ENCODE results near the gene SLC24A2.

Gene SLC24A2

DNA sequence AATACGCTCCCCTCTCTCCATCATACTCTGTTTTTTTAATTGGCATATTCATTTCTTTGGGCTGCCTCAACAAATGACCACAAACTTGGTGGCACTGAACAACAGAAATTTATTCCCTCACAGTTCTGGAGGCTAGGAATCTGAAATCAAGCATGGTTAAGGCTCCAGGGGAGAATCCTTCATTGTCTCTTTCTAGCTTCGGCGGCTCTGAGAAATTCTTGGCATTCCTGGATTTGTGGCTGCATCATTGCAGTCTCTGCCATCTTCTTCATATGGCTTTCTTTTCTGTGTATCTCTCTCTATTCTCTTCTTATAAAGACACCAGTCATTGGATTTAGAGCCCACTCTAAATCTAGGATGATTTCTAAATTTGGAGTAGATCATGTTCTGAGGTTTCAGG is 10.9 kb upstream of the SLC24A2 start:
- H3K79me2 ChIP-seq (ENCODE audit: low read length): no peaks in the 10 kb centered on the region
- H4K20me1 ChIP-seq (ENCODE audit: insufficient read depth, low read length): no peaks in the 10 kb centered on the region
- H3K27me3 ChIP-seq (replicated peaks; ENCODE audit: insufficient read depth, low read length): no peaks in the 10 kb centered on the region
- H3K27ac ChIP-seq (ENCODE audit: low read length): no peak overlapping the region
- H3F3A ChIP-seq (ENCODE audit: insufficient read depth, low read length): no peaks in the 10 kb centered on the region
- no peak overlapping the region for H3K4me3 ChIP-seq (ENCODE audit: low read length)
- H3K9me3 ChIP-seq (replicated peaks; ENCODE audit: insufficient read depth, low read length): no peaks in the 10 kb centered on the region
- H3K4me2 ChIP-seq (ENCODE audit: low read depth, low read length): no peak overlapping the region
- H3K9me2 ChIP-seq (replicated peaks; ENCODE audit: insufficient read depth, low read length): no peaks in the 10 kb centered on the region
- DNase-seq: no peak
- no peak overlapping the region for H3K9ac ChIP-seq (ENCODE audit: low read length)
- H2AFZ ChIP-seq (ENCODE audit: low read length): no peak overlapping the region
- H3K4me1 ChIP-seq (ENCODE audit: low read length): no peaks in the 10 kb centered on the region
- H3K36me3 ChIP-seq (replicated peaks; ENCODE audit: insufficient read depth, low read length): no peaks in the 10 kb centered on the region
- TF ChIP-seq CTCF (IDR thresholded peaks at IDR 0.05; ENCODE audit: low read length) (no peak), EZH2phosphoT487 (IDR thresholded peaks at IDR 0.05; ENCODE audit: low read length) (no peak), EZH2 (optimal IDR thresholded peaks at IDR 0.05; ENCODE audit: low read depth, low read length) (no peak)

DNA sequence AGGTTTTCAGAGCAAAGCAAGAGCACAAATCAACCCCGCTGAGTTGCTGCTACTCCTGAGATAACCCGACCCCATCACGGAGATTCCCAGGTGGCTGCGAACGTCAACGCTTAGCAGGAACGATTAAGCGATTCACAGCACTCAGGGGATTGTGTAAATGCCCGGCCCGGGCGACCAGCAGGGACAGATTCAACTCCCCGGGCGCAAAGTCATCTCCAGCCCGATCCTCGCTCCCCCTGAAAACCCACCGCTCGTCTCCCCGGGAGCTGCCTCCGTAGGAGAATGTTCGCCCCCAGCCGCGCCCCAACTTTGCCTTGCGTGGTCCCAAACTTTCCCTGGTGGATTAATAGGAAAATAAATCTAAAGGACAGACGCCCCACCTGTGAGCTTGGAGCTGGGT is 685 bp downstream of the SLC24A2 start:
- no peaks in the 10 kb centered on the region for H3K4me1 ChIP-seq (ENCODE audit: low read length)
- H3K4me3 ChIP-seq (ENCODE audit: low read length): no peak overlapping the region
- H3K9ac ChIP-seq (ENCODE audit: low read length): no peak overlapping the region
- no peak overlapping the region for H2AFZ ChIP-seq (ENCODE audit: low read length)
- no peak overlapping the region for H3K27ac ChIP-seq (ENCODE audit: low read length)
- H3K4me2 ChIP-seq (ENCODE audit: low read depth, low read length): no peak overlapping the region
- H3K27me3 ChIP-seq (replicated peaks; ENCODE audit: insufficient read depth, low read length): no peaks in the 10 kb centered on the region
- H3K79me2 ChIP-seq (ENCODE audit: low read length): no peaks in the 10 kb centered on the region
- no peak for TF ChIP-seq EZH2 (optimal IDR thresholded peaks at IDR 0.05; ENCODE audit: low read depth, low read length)
- TF ChIP-seq CTCF (IDR thresholded peaks at IDR 0.05; ENCODE audit: low read length): no peak
- no peak for TF ChIP-seq EZH2phosphoT487 (IDR thresholded peaks at IDR 0.05; ENCODE audit: low read length)
- H3K36me3 ChIP-seq (replicated peaks; ENCODE audit: insufficient read depth, low read length): no peaks in the 10 kb centered on the region
- no peaks in the 10 kb centered on the region for H4K20me1 ChIP-seq (ENCODE audit: insufficient read depth, low read length)
- no peak for DNase-seq
- no peaks in the 10 kb centered on the region for H3K9me2 ChIP-seq (replicated peaks; ENCODE audit: insufficient read depth, low read length)
- H3F3A ChIP-seq (ENCODE audit: insufficient read depth, low read length): no peaks in the 10 kb centered on the region
- no peaks in the 10 kb centered on the region for H3K9me3 ChIP-seq (replicated peaks; ENCODE audit: insufficient read depth, low read length)

DNA sequence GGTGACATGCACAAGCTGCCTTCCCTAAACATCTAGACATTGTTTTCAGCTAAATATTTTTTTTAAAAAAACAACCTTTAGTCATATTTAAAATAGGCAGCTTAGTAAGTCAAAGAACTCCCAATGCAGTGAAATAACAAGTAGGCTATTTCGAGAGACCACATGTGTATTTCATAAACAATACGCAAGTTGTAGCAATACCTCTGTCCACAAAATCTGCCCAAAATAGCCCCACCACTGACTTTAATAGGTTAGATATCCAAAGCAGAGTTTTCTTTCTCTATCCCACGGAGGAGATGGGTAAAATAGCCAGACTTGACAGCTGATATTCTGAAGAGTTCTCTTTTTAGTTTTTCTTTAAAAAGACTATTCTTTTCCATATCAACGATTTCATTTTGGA is 1.2 kb downstream of the SLC24A2 start:
- Histone ChIP-seq H3K9me3 (replicated peaks; ENCODE audit: insufficient read depth, low read length) (no peaks in the 10 kb centered on the region), H2AFZ (ENCODE audit: low read length) (no peak overlapping the region), H3K4me2 (ENCODE audit: low read depth, low read length) (no peak overlapping the region), H3K4me1 (ENCODE audit: low read length) (no peaks in the 10 kb centered on the region), H3K9ac (ENCODE audit: low read length) (no peak overlapping the region), H3K79me2 (ENCODE audit: low read length) (no peaks in the 10 kb centered on the region), H4K20me1 (ENCODE audit: insufficient read depth, low read length) (no peaks in the 10 kb centered on the region), H3K36me3 (replicated peaks; ENCODE audit: insufficient read depth, low read length) (no peaks in the 10 kb centered on the region), H3F3A (ENCODE audit: insufficient read depth, low read length) (no peaks in the 10 kb centered on the region), H3K4me3 (ENCODE audit: low read length) (no peak overlapping the region), H3K27ac (ENCODE audit: low read length) (no peak overlapping the region), H3K27me3 (replicated peaks; ENCODE audit: insufficient read depth, low read length) (no peaks in the 10 kb centered on the region), H3K9me2 (replicated peaks; ENCODE audit: insufficient read depth, low read length) (no peaks in the 10 kb centered on the region)
- TF ChIP-seq EZH2 (optimal IDR thresholded peaks at IDR 0.05; ENCODE audit: low read depth, low read length) (no peak), CTCF (IDR thresholded peaks at IDR 0.05; ENCODE audit: low read length) (no peak), EZH2phosphoT487 (IDR thresholded peaks at IDR 0.05; ENCODE audit: low read length) (no peak)
- no peak for DNase-seq

All from MM.1S (cell line).